ENCODE measurements around the gene ZNF140.

- TF ChIP-seq CTCF (conservative IDR thresholded peaks at IDR 0.05; ENCODE audit: low read length) (no peak), EZH2phosphoT487 (IDR thresholded peaks at IDR 0.05; ENCODE audit: borderline replicate concordance, low read depth, low read length) (no peak)
Measured at GRCh38 chr12:133081159-133081780, 547 bp downstream of the ZNF140 start.

Data from OCI-LY7 (cell line).